HUES48 (cell line): ENCODE measurements around the gene TLR6.

Experiments
- H3K27ac ChIP-seq: one replicate; pipeline ENCODE4 v1.7.0; 2013; ENCODE audit warnings: low read depth, low read length, inconsistent platforms
- H3K27me3 ChIP-seq: 2 replicates; pipeline ENCODE4 v1.6.1; 2013; ENCODE audit warnings: mild to moderate bottlenecking, low read length; ENCODE audit not compliant: control insufficient read depth, insufficient read depth
- H3K36me3 ChIP-seq: 2 replicates; pipeline ENCODE4 v1.6.1; 2013; ENCODE audit warnings: low read length; ENCODE audit not compliant: control insufficient read depth, insufficient read depth
- H3K4me1 ChIP-seq: 2 replicates; pipeline ENCODE4 v1.6.1; 2013; ENCODE audit warnings: mild to moderate bottlenecking, low read length; ENCODE audit not compliant: control insufficient read depth, insufficient read depth
- H3K4me3 ChIP-seq: 2 replicates; pipeline ENCODE4 v1.5.1; 2013; ENCODE audit warnings: mild to moderate bottlenecking, low read depth, low read length
- H3K9ac ChIP-seq: 2 replicates; pipeline ENCODE4 v1.6.1; 2013; ENCODE audit warnings: mild to moderate bottlenecking, low read depth, low read length, moderate library complexity
- H3K9me3 ChIP-seq: 2 replicates; pipeline ENCODE4 v1.6.1; 2013; ENCODE audit warnings: low read length; ENCODE audit not compliant: control insufficient read depth, insufficient read depth

The TLR6 gene

DNA sequence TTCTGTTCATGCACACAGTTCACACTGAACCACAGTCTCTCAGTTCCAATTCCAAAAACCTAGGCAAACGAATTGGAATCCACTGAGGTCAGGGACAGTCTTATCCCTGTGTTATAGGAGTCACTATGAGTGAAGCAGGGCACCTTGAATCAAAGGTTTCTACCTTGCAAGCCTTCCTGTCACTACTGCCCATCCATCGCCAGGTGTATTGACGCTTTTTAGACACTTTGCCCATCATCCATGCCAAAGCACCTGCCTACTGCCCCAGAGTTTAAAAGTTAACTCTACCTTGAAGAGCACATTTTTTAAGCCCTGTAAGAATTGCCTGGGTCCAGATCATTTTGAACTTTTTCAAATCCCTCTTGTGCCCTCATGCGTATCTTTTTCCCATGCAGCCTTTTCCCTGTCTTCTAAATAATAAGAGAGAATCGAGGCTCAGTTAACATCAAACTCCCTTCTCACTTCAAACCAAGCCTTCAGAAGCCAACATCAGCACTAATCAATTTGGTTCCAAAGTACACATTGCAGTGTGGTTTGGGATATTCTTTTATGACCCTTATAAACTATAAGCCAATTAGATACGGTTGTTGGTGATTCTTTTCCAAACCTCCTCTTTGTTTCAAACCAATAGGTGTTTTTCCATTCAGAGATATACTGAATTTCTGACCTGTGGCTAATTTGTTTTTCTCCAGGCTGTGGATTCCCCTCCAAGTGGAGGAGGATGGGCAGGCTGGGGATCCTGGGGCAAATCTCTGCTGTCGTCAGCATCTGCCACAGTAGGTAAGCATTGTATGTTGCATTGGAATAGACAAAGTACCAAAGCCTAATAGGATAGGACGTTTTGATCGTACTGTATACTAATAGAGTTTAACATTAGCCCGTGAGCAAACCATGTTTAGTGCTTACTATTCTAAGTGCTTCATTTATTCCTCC, 34.7 kb upstream of the TLR6 start:
- Histone ChIP-seq H3K27ac (no peak overlapping the region), H3K9me3 (no peaks in the 10 kb centered on the region), H3K4me1 (peaks cover 9% of the 10 kb centered on the region; the same call in 1 of the 2 replicates), H3K9ac (no peak overlapping the region), H3K4me3 (no peak overlapping the region), H3K27me3 (no peaks in the 10 kb centered on the region), H3K36me3 (no peaks in the 10 kb centered on the region)

DNA sequence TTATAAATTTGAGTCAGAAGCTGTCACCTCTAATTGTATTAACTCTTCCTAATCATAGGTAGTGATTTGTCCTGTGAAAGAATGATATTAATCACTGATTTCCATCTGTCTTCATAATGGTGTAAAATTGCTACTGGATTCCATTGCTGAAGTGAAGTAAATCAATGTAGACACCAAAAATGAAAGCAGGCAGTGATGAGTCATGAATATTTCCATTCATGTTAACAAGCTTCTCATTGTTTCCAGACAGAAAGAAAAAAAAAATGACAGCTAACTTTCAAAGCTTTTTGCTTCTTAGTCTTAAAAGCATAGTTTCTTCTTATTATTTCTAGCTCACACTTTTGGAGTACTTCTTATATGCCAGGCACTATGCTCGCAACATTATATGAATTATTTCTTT, 32.5 kb upstream of the TLR6 start:
- Histone ChIP-seq H3K27ac (no peak overlapping the region), H3K27me3 (no peaks in the 10 kb centered on the region), H3K4me3 (no peak overlapping the region), H3K36me3 (no peaks in the 10 kb centered on the region), H3K9me3 (no peaks in the 10 kb centered on the region), H3K9ac (no peak overlapping the region), H3K4me1 (peaks cover 13% of the 10 kb centered on the region)

DNA sequence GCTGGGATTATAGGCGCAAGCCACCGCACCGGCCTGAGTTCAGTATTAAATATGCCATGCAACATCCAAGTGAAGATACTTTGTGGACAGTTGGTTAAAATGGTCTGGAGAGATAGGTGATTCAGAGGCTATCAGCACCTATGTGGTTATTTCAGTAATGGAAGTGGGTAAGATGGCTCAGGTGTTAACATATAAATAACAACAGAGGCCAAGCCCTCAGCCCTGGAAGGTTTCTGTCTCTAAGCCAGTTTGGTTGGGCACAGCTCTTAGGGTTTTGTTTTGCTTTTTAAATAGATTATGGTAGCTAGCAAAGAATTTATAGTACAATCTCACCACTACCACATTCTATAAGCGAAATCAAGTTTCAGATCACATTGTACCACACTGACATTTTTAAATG, 27.6 kb upstream of the TLR6 start:
- peaks cover 14% of the 10 kb centered on the region for H3K4me1 ChIP-seq
- no peaks in the 10 kb centered on the region for H3K9me3 ChIP-seq
- no peak overlapping the region for H3K4me3 ChIP-seq
- no peak overlapping the region for H3K9ac ChIP-seq
- no peaks in the 10 kb centered on the region for H3K36me3 ChIP-seq
- H3K27me3 ChIP-seq = no peaks in the 10 kb centered on the region
- no peak overlapping the region for H3K27ac ChIP-seq

DNA sequence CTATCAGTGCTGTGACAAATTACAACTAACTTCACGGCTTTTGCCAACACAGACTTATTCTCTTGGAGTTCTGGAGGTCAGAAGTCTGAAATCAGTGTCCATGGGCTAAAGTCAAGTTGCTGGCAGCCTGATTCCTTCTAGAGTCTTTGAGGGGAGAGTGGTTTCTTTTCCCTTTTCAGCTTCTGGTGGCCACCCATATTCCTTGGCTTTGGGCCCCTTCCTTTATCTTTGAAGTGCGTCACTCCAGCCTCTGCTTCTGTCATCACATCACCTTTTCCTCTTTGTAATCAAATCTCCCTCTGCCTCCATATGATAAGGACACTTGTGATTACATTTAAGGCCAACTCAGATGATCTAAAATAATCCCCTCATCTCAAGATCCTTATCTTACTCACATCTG, 20.0 kb upstream of the TLR6 start:
- Histone ChIP-seq H3K27ac (no peak overlapping the region), H3K27me3 (no peaks in the 10 kb centered on the region), H3K4me1 (no peaks in the 10 kb centered on the region), H3K4me3 (no peak overlapping the region), H3K9ac (no peak overlapping the region), H3K36me3 (no peaks in the 10 kb centered on the region), H3K9me3 (no peaks in the 10 kb centered on the region)

DNA sequence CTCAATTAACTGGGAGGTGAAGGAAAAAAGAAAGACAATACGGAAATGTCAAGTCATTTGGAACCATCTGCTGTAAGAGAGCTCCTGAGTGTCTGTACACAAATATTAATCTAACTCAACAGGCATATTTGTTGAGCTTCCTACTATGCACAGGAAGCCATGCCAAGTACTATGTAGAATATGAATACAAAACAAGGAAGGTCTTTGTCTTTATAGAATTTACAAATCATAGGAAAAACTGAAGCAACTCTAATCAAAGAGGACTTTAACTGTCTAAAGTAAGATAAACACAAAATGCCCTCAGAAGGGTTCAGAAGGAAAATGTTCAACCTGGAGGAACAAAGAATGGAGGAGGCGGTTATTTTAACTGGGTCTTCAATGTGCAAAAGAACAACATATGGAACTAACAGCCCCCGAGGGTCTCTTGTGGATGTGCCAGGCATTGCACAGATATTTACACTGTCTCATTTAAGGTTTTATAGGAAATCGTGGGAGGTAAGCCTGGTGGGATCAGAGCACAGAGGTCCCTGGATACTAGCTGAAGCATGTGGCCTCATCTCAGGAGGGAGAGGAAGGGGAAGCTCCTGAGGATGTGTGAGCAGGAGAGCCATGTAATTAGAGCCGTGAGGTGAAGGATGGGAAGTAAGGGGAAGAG, 16.8 kb upstream of the TLR6 start:
- Histone ChIP-seq H3K27ac (no peak overlapping the region), H3K4me3 (no peak overlapping the region), H3K27me3 (no peaks in the 10 kb centered on the region), H3K36me3 (peaks cover 4% of the 10 kb centered on the region; the same call in 1 of the 2 replicates), H3K9me3 (no peaks in the 10 kb centered on the region), H3K9ac (no peak overlapping the region), H3K4me1 (0 out of 2 replicates have a peak, but pooled peaks cover 5% of the 10 kb centered on the region)

DNA sequence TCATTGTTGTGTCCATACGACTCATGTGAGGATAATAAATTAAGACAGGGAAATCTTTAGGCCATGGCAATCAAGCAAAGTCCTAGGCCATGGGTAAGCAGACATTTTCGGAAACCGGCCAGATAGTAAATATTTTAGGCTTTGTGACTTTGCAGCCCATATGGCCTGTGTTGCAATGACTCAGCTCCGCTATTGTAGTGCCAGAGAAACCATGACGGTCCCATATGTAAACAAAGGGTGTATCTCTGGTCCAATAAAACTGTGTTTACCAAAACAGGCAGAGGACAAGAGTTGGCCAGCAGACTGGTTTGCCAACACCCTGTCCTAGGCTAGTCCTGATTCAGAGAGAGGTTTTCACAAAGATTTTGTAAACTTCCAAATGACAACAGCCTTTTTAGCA, 16.0 kb upstream of the TLR6 start:
- Histone ChIP-seq H3K36me3 (peaks cover 4% of the 10 kb centered on the region; the same call in 1 of the 2 replicates), H3K27me3 (no peaks in the 10 kb centered on the region), H3K4me1 (0 out of 2 replicates have a peak, but pooled peaks cover 8% of the 10 kb centered on the region), H3K9ac (no peak overlapping the region), H3K4me3 (no peak overlapping the region), H3K9me3 (no peaks in the 10 kb centered on the region), H3K27ac (no peak overlapping the region)

DNA sequence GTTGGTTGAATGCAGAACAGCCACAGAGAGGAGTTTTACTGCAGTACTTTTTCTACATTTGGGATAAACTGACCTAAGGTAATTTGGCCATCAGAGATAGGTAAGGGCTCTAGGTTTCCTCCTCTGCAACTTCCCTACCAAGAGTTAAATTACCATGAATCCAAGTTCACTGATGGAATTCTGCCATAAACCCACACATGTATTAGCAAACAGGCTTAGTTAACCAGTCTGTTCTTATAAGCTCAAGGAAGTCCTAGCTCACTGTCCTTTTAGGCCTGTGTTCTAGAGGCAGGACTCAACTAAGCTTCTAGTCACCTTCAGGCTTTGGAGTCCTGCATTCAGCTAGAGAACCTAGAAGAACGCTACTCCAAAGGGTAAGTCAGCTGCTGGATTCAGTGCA, 15.0 kb upstream of the TLR6 start:
- Histone ChIP-seq H3K9me3 (no peaks in the 10 kb centered on the region), H3K4me3 (no peak overlapping the region), H3K4me1 (peaks cover 14% of the 10 kb centered on the region; the same call in 1 of the 2 replicates), H3K27me3 (no peaks in the 10 kb centered on the region), H3K27ac (no peak overlapping the region), H3K36me3 (peaks cover 4% of the 10 kb centered on the region; the same call in 1 of the 2 replicates), H3K9ac (no peak overlapping the region)

DNA sequence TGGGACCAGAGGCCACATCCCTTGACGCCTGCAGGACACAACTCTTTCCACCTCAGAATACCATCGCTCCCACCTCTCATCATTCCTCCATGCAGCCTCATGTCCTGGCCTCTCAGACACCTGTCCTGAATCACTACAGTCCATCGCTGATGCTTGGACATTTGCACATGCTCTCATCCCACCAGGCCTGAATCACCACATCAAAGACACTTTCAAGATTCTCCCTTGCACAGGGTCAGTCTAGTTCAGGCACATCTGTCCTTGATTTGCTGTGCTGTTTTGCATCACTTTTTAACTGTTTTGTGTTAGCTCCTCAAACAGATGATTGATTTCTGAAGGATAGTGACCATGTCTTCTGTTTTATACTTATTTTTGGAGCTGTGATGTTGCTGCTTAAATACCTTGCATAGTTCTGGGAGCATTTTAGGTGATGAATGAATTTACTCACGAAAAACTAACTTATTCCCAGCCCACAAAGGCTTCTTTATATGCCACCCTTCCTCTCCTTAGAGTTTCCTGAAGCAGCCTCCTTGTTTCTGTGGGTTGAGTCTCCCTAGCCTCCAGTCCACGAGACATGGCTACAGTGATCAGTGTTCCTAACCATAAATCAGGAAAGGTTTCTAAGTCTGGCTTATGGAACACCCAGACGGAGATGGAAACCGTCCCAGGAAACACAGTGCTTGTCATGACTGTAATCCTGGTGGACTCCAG, 13.6 kb upstream of the TLR6 start:
- no peak overlapping the region for H3K27ac ChIP-seq
- no peaks in the 10 kb centered on the region for H3K27me3 ChIP-seq
- H3K9ac ChIP-seq = no peak overlapping the region
- H3K4me3 ChIP-seq = no peak overlapping the region
- peaks cover 4% of the 10 kb centered on the region; the same call in 1 of the 2 replicates for H3K36me3 ChIP-seq
- H3K4me1 ChIP-seq = peaks cover 14% of the 10 kb centered on the region; the same call in 1 of the 2 replicates
- no peaks in the 10 kb centered on the region for H3K9me3 ChIP-seq

DNA sequence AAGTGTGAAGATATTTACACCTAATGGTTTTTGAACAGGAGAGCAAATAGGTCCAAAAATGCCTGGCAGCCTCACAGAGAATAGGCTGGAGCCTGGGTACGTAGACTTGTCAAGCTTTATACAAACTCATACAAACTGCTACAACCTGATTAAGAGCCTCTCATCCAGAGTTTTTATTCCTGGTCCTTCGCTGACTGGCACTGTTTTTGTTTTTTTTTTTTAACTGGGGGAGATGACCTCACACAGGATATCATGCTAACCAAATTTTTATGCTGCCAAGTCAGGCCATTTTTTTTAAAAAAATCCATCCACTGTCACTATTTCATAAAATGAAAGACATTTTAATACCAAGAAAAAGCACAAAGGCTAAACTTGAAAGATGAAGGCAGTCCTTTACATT, 12.9 kb upstream of the TLR6 start:
- Histone ChIP-seq H3K4me3 (no peak overlapping the region), H3K36me3 (peaks cover 4% of the 10 kb centered on the region; the same call in 1 of the 2 replicates), H3K27ac (no peak overlapping the region), H3K9ac (no peak overlapping the region), H3K9me3 (no peaks in the 10 kb centered on the region), H3K27me3 (no peaks in the 10 kb centered on the region), H3K4me1 (peaks cover 14% of the 10 kb centered on the region; the same call in 1 of the 2 replicates)

DNA sequence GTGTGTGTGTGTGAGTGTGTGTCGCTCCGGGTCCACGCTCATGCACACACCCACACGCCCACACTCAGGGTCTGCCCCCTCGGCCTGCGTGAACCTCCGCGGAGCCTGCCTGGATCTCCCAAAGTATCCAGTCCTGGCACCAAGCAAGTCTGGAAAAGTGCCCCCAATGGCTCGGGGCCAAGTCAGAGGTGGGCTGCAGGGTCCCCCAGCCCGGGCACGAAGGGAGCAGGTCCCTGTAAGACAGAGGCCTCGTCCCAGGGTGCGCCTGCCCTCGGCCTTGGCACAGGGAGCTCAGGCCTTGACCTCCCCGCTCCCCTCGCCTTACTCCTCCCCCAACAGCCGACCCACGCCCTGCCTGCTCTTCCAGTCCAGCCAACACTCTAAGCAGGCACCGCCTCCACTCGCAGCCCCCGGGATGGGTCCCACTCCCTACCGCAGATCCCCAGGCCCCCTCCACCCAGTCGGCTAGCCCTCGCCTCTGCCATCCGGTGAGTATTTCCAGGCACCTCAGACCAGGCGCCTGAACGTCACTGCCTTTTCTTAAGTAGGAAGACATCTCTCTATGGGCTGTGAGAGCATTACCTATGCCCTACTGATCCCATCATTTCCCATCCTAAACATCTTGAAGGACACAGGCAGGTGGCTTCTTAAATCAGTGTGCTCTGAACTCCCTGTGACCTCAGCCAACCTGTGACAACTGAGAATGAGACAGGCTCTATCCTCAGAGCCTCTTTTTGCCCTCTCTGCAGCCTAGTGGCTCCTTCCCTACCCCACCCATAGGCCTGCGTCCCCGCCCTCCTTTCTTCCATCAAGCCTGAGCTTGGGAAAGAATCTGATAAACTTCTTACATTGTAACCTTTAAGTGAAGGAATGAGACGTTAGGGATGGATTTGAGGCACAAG, 11.7 kb upstream of the TLR6 start:
- peak overlapping the region; percentile 57 for H3K9ac ChIP-seq
- peaks cover 4% of the 10 kb centered on the region; the same call in 1 of the 2 replicates for H3K36me3 ChIP-seq
- H3K4me3 ChIP-seq = peak overlapping the region; percentile 74
- peak overlapping the region; percentile 36 for H3K27ac ChIP-seq
- no peaks in the 10 kb centered on the region for H3K27me3 ChIP-seq
- H3K4me1 ChIP-seq = peaks cover 14% of the 10 kb centered on the region; the same call in 1 of the 2 replicates
- H3K9me3 ChIP-seq = no peaks in the 10 kb centered on the region
